Kidney tubule cell (primary cell): Measurements from ENCODE around the gene LCP1.

ENCODE experiments used
- DNase-seq: peaks from one replicate; pipeline ENCODE4 v3.0.0-alpha.2; 2018; ENCODE audit warnings: low spot score

LCP1 gene

GRCh38 chr13:46100191-46100815 lies 81.7 kb downstream of the LCP1 start:
- no peak for DNase-seq

DNA sequence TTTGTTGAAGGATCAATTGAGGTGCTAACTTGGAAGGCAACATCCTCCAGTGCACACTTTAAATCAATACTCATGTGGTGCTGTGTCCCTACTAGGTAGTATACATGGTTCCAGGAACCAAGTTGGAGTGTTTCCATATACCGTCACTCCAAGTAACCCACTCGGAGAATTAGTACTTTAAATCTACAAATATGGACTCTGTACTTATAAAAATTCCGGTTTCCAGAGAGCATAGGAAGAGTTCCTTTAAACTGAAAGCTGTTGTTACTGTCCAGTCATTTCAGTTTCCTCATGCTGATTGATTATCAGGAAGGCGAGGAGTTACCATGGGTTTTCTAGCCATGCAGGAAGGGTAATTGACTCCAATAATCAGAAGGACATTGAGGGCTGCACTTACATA lies 84.3 kb downstream of the LCP1 start:
- DNase-seq, result no peak

GRCh38 chr13:46097015-46097414 lies 85.0 kb downstream of the LCP1 start:
- DNase-seq, result no peak

GRCh38 chr13:46094478-46094877 lies 87.5 kb downstream of the LCP1 start:
- no peak for DNase-seq

DNA sequence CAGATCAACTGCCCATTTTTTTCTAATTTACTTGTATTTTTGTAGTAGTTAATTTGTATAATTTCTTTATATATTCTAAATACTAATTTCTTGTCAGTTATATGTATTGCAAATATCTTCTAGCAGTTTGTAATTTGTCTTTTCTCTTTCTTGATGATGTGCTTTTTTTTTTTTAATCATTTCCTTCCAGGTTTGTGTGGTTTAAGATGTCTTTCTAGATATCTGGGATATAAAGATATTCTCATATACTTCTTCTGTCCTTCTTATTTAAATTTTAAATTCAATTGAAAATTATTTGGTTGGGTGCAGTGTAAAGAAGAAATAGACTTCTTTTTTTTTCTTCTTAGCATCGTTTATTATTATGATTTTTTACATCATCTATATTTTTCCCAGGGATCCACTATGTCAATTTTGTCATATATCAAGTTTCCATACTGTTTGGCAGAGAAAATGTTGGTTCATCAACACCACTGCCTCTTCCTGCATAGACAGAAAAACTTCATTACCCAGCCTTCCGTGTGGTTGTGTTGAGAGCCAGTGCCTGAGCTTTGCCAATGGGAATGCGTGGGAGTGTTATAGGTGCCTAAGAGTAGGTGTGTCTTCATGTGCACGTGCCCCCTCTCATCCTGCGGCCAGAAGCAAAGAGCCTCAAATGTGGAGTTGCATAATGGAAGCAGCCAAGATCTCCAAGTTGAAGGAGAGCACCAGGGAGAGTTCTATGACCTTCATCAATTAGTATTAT lies 93.0 kb downstream of the LCP1 start:
- DNase-seq, result no peak

- no peak for DNase-seq
Observed at GRCh38 chr13:46087481-46087880, 94.5 kb downstream of the LCP1 start.

- no peak for DNase-seq
Observed at GRCh38 chr13:46086985-46087384, 95.0 kb downstream of the LCP1 start.

GRCh38 chr13:46086421-46086922 lies 95.5 kb downstream of the LCP1 start:
- DNase-seq, result no peak

- DNase-seq, result no peak
Observed at GRCh38 chr13:46085737-46086136, 96.2 kb downstream of the LCP1 start.

- DNase-seq, result no peak
Observed at GRCh38 chr13:46082324-46082723, 99.7 kb downstream of the LCP1 start.

DNA sequence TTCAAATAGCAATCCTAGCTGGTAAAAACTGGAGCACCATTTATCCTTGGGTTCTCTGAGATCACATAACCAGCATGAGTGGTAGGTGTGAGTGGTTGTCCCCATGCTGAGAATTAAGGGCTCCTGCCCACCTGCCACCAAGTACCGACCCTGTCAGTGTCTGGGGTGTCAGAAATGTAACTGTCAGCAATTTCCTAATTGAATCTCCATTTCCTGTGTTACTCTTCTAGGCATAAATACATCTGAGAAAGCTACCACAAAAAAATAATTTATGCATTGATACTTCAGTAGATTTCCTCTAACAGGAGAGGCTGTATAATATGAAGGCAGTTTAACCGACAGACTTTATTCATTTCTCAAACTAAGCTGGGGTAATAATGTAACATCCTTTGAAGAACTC lies 102.2 kb downstream of the LCP1 start:
- DNase-seq, result no peak

- no peak for DNase-seq
Observed at GRCh38 chr13:46077265-46077664, 104.7 kb downstream of the LCP1 start.

DNA sequence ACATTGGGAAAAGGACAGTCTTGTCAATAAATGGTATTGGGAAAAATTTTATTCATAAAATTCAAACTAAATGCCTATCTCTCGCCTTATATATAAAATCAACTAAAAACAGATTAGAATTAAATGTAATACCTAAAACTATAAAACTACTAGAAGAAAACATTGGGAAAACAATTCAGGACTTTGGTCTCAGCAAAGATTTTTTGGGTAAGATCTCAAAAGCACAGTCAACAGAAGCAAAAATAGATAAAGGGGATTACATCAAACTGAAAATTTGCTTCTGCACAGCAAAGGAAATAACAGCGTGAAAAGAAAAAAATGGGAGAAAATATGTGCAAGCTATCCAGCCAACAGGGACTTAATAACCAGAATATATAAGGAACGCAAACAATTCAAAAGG lies 105.2 kb downstream of the LCP1 start:
- DNase-seq, result no peak
